ENCODE results near the gene C10orf95. TPM values are rescaled to one million over a fixed set of nuclear protein-coding genes. Genes with fewer than 3 reads are reported as not detected.

The C10orf95 gene
- total and polyA plus RNA-seq, 2 donors (not counting 1 experiment from before 2014, with no cell fraction given), result 0.17 TPM; not detected in 1

GRCh38 chr10:102413053-102413705 lies 38.2 kb downstream of the C10orf95 start:
- Histone ChIP-seq H3K79me2 (ENCODE audit: control insufficient read depth, insufficient read depth, low read length) (no peaks in the 10 kb centered on the region), H3K4me2 (ENCODE audit: extremely low read depth, insufficient read depth, low read length) (no peak overlapping the region), H3K27ac (ENCODE audit: insufficient read depth, low read length) (no peak overlapping the region), H3K36me3 (ENCODE audit: control insufficient read depth, insufficient read depth, low read length) (no peaks in the 10 kb centered on the region), H3K4me1 (ENCODE audit: control insufficient read depth, extremely low read depth, insufficient read depth, low read length) (no peaks in the 10 kb centered on the region), H3K4me3 (replicated peaks in 1 of 4; ENCODE audit: control extremely low read depth in 1 of 4, insufficient read depth in 1 of 4, low read depth in 3 of 4, low read length in 4 of 4) (no peak overlapping the region), H3K9me3 (ENCODE audit: control insufficient read depth, insufficient read depth, low read depth, low read length) (no peaks in the 10 kb centered on the region), H3K27me3 (ENCODE audit: control insufficient read depth, insufficient read depth, low read length) (peaks cover 66% of the 10 kb centered on the region), H2AFZ (ENCODE audit: low read length) (no peak overlapping the region), H4K20me1 (ENCODE audit: control insufficient read depth, extremely low read depth, insufficient read depth, low read length) (no peaks in the 10 kb centered on the region), H3K9ac (ENCODE audit: insufficient read depth, low read length) (no peak overlapping the region)
- DNase-seq (ENCODE audit: low read depth in 2 of 2), result no peak
- no peak for TF ChIP-seq EZH2 (IDR thresholded peaks at IDR 0.05; ENCODE audit: low read length, missing control alignments)
- TF ChIP-seq CTCF (conservative IDR thresholded peaks at IDR 0.05 in 1 of 2, IDR thresholded peaks at IDR 0.05 in 1 of 2; ENCODE audit: low read depth in 1 of 2, low read length in 2 of 2), result no peak

GRCh38 chr10:102412293-102412692 lies 39.0 kb downstream of the C10orf95 start:
- H3K4me2 ChIP-seq (ENCODE audit: extremely low read depth, insufficient read depth, low read length), result no peak overlapping the region
- no peak overlapping the region for H2AFZ ChIP-seq (ENCODE audit: low read length)
- H3K4me3 ChIP-seq (replicated peaks in 1 of 4; ENCODE audit: control extremely low read depth in 1 of 4, insufficient read depth in 1 of 4, low read depth in 3 of 4, low read length in 4 of 4), result no peak overlapping the region
- H3K4me1 ChIP-seq (ENCODE audit: control insufficient read depth, extremely low read depth, insufficient read depth, low read length), result no peaks in the 10 kb centered on the region
- H3K27me3 ChIP-seq (ENCODE audit: control insufficient read depth, insufficient read depth, low read length), result peaks cover 71% of the 10 kb centered on the region
- no peak for DNase-seq (ENCODE audit: low read depth in 2 of 2)
- no peak for TF ChIP-seq CTCF (conservative IDR thresholded peaks at IDR 0.05 in 1 of 2, IDR thresholded peaks at IDR 0.05 in 1 of 2; ENCODE audit: low read depth in 1 of 2, low read length in 2 of 2)
- peak; percentile 8 for TF ChIP-seq EZH2 (IDR thresholded peaks at IDR 0.05; ENCODE audit: low read length, missing control alignments)
- no peaks in the 10 kb centered on the region for H3K36me3 ChIP-seq (ENCODE audit: control insufficient read depth, insufficient read depth, low read length)
- no peaks in the 10 kb centered on the region for H4K20me1 ChIP-seq (ENCODE audit: control insufficient read depth, extremely low read depth, insufficient read depth, low read length)
- no peaks in the 10 kb centered on the region for H3K79me2 ChIP-seq (ENCODE audit: control insufficient read depth, insufficient read depth, low read length)
- H3K9ac ChIP-seq (ENCODE audit: insufficient read depth, low read length), result no peak overlapping the region
- H3K27ac ChIP-seq (ENCODE audit: insufficient read depth, low read length), result no peak overlapping the region
- H3K9me3 ChIP-seq (ENCODE audit: control insufficient read depth, insufficient read depth, low read depth, low read length), result no peaks in the 10 kb centered on the region

GRCh38 chr10:102411341-102412255 lies 39.7 kb downstream of the C10orf95 start:
- no peak for DNase-seq (ENCODE audit: low read depth in 2 of 2)
- H3K27me3 ChIP-seq (ENCODE audit: control insufficient read depth, insufficient read depth, low read length), result peaks cover 71% of the 10 kb centered on the region
- H3K9ac ChIP-seq (ENCODE audit: insufficient read depth, low read length), result no peak overlapping the region

More at GRCh38 chr10:102411341-102412255, 39.7 kb downstream of the C10orf95 start:
- Histone ChIP-seq H3K9me3 (ENCODE audit: control insufficient read depth, insufficient read depth, low read depth, low read length) (no peaks in the 10 kb centered on the region), H3K4me2 (ENCODE audit: extremely low read depth, insufficient read depth, low read length) (no peak overlapping the region), H4K20me1 (ENCODE audit: control insufficient read depth, extremely low read depth, insufficient read depth, low read length) (no peaks in the 10 kb centered on the region), H3K27ac (ENCODE audit: insufficient read depth, low read length) (no peak overlapping the region), H3K79me2 (ENCODE audit: control insufficient read depth, insufficient read depth, low read length) (no peaks in the 10 kb centered on the region), H2AFZ (ENCODE audit: low read length) (no peak overlapping the region), H3K4me1 (ENCODE audit: control insufficient read depth, extremely low read depth, insufficient read depth, low read length) (no peaks in the 10 kb centered on the region), H3K4me3 (replicated peaks in 1 of 4; ENCODE audit: control extremely low read depth in 1 of 4, insufficient read depth in 1 of 4, low read depth in 3 of 4, low read length in 4 of 4) (no peak overlapping the region), H3K36me3 (ENCODE audit: control insufficient read depth, insufficient read depth, low read length) (no peaks in the 10 kb centered on the region)
- TF ChIP-seq EZH2 (IDR thresholded peaks at IDR 0.05; ENCODE audit: low read length, missing control alignments), result peak; percentile 74
- no peak for TF ChIP-seq CTCF (conservative IDR thresholded peaks at IDR 0.05 in 1 of 2, IDR thresholded peaks at IDR 0.05 in 1 of 2; ENCODE audit: low read depth in 1 of 2, low read length in 2 of 2)
